A549 (cell line): Measurements from ENCODE around the gene SLC38A3. TPM values are rescaled to one million over a fixed set of nuclear protein-coding genes. Genes with fewer than 3 reads are reported as not detected.

ENCODE experiments used
- ATAC-seq, 2 experiments: fragments of 200-7000 bp in 1 of 2; fragments of >200 bp in 1 of 2; cut with Nextera tagmentation in 1 of 2; cut with Tn5 transposase in 1 of 2; 3 replicates each; pipeline versions ENCODE4 v1.8.0 to v1.9.1; 2018 to 2020; ENCODE audit warnings: mild to moderate bottlenecking in 1 of 2, moderate library complexity in 1 of 2
- CTCF ChIA-PET: fragments of 300-600 bp; sonication (Branson Sonifier 250); formaldehyde crosslinking; extraction: SDS; loops from one replicate; lab custom pipeline; 2021; ENCODE audit warnings: antibody characterized with exemption, inconsistent platforms; lab: Yijun Ruan, JAX
- POLR2A ChIA-PET: fragments of 350-600 bp; formaldehyde crosslinking; extraction: SDS; loops from one replicate; lab custom pipeline; 2021; ENCODE audit warnings: antibody characterized with exemption, inconsistent platforms; lab: Yijun Ruan, JAX
- DNase-seq, 2 experiments: peaks; one replicate each; pipeline versions ENCODE4 v3.0.0 to v3.0.0-alpha.2; 2011 to 2016; ENCODE audit warnings: low read depth in 1 of 2, low spot score in 1 of 2
- FAIRE-seq: peaks from 2 replicates; lab custom pipeline; 2011; peaks lifted over from hg19 to GRCh38; lab: Jason Lieb, UNC
- H3K27ac ChIP-seq, 2 experiments: fragments of >200 bp; sonication (Bioruptor Twin); formaldehyde crosslinking; 3 replicates each; pipeline ENCODE4 v1.5.1; 2016 to 2017
- H3K4me1 ChIP-seq: fragments of >200 bp; sonication (Bioruptor Twin); formaldehyde crosslinking; 3 replicates; pipeline ENCODE4 v1.6.1; 2016
- H3K4me2 ChIP-seq: fragments of >200 bp; sonication (Bioruptor Twin); formaldehyde crosslinking; 3 replicates; pipeline ENCODE4 v1.6.1; 2016
- H3K4me3 ChIP-seq: fragments of >200 bp; sonication (Bioruptor Twin); formaldehyde crosslinking; 3 replicates; pipeline ENCODE4 v1.5.1; 2016
- H3K9me3 ChIP-seq: fragments of >200 bp; sonication (Bioruptor Twin); formaldehyde crosslinking; 3 replicates; pipeline ENCODE4 v1.6.1; 2016
- BHLHE40 ChIP-seq: IDR thresholded peaks from 2 replicates; pipeline ENCODE4 v1.6.1; 2012; ENCODE audit warnings: low read depth, low read length, inconsistent platforms
- CEBPB ChIP-seq, 2 experiments: fragments of >200 bp in 1 of 2; sonication (Bioruptor Twin) in 1 of 2; formaldehyde crosslinking in 1 of 2; IDR thresholded peaks; 2 replicates each; pipeline ENCODE4 v1.6.1; 2012 to 2016
- CHD2 ChIP-seq: fragments of 150-350 bp; IDR thresholded peaks from 2 replicates; pipeline ENCODE4 v1.6.1; 2014; ENCODE audit warnings: low read length; ENCODE audit not compliant: partially characterized antibody
- CTCF ChIP-seq: fragments of >200 bp; sonication (Bioruptor Twin); formaldehyde crosslinking; IDR thresholded peaks from 3 replicates; pipeline ENCODE4 v1.5.1; 2016
- E2F6 ChIP-seq: IDR thresholded peaks from 2 replicates; pipeline ENCODE4 v1.6.1; 2012; ENCODE audit warnings: low read depth, borderline replicate concordance
- EHF ChIP-seq: fragments of 250-450 bp; sonication (Bioruptor Pico); IDR thresholded peaks from 2 replicates; pipeline ENCODE4 v1.5.0; 2020; ENCODE audit warnings: mild to moderate bottlenecking
- EHMT2 ChIP-seq: fragments of 200-600 bp; sonication (generic); IDR thresholded peaks from 2 replicates; pipeline ENCODE4 v1.6.1; 2016; ENCODE audit warnings: antibody characterized with exemption, low read depth, mild to moderate bottlenecking, moderate library complexity
- ELK1 ChIP-seq: fragments of 150-350 bp; IDR thresholded peaks from 2 replicates; pipeline ENCODE4 v1.6.1; 2014; ENCODE audit warnings: low read depth, mild to moderate bottlenecking, low read length
- EP300 ChIP-seq, 2 experiments: fragments of >200 bp; sonication (Bioruptor Twin); formaldehyde crosslinking; IDR thresholded peaks; 2 replicates in 1 of 2; 3 replicates in 1 of 2; pipeline ENCODE4 v1.6.1; 2016 to 2017
- ESRRA ChIP-seq: fragments of 150-350 bp; IDR thresholded peaks from 2 replicates; pipeline ENCODE4 v1.6.1; 2014; ENCODE audit warnings: mild to moderate bottlenecking, low read length, borderline replicate concordance
- FOSB ChIP-seq: fragments of 250-450 bp; sonication (Bioruptor Pico); IDR thresholded peaks from 2 replicates; pipeline ENCODE4 v1.5.0; 2020; ENCODE audit warnings: mild to moderate bottlenecking, moderate library complexity
- FOSL2 ChIP-seq, 2 experiments: fragments of 450-650 bp in 1 of 2; fragments of >200 bp in 1 of 2; sonication (Bioruptor Twin) in 1 of 2; formaldehyde crosslinking; IDR thresholded peaks; 2 replicates each; pipeline versions ENCODE4 v1.5.0 to v1.6.1; 2016 to 2020; ENCODE audit warnings: mild to moderate bottlenecking in 1 of 2, moderate library complexity in 1 of 2
- HDAC2 ChIP-seq: fragments of 200-600 bp; sonication (generic); IDR thresholded peaks from 2 replicates; pipeline ENCODE4 v1.6.1; 2016
- HES2 ChIP-seq: fragments of >200 bp; sonication (Bioruptor Twin); formaldehyde crosslinking; IDR thresholded peaks from 2 replicates; pipeline ENCODE4 v1.6.1; 2016
- HEYL ChIP-seq: fragments of 250-450 bp; sonication (Bioruptor Pico); IDR thresholded peaks from 2 replicates; pipeline ENCODE4 v1.8.0; 2021; ENCODE audit warnings: mild to moderate bottlenecking, moderate library complexity
- HOXA7 ChIP-seq: fragments of 250-450 bp; sonication (Bioruptor Pico); IDR thresholded peaks from 2 replicates; pipeline ENCODE4 v1.5.0; 2020; ENCODE audit warnings: mild to moderate bottlenecking, moderate library complexity
- HOXB5 ChIP-seq: fragments of 250-450 bp; sonication (Bioruptor Pico); IDR thresholded peaks from 2 replicates; pipeline ENCODE4 v1.5.0; 2020; ENCODE audit warnings: mild to moderate bottlenecking, moderate library complexity
- JUN ChIP-seq, 2 experiments: fragments of >200 bp; sonication (Bioruptor Twin); formaldehyde crosslinking; IDR thresholded peaks; 2 replicates in 1 of 2; 3 replicates in 1 of 2; pipeline ENCODE4 v1.6.1; 2016 to 2017
- JUNB ChIP-seq: fragments of >200 bp; sonication (Bioruptor Twin); formaldehyde crosslinking; IDR thresholded peaks from 2 replicates; pipeline ENCODE4 v1.6.1; 2016
- KDM5A ChIP-seq: fragments of 200-600 bp; sonication (generic); IDR thresholded peaks from 2 replicates; pipeline ENCODE4 v1.6.1; 2016; ENCODE audit warnings: antibody characterized with exemption, mild to moderate bottlenecking
- MAX ChIP-seq: IDR thresholded peaks from 2 replicates; pipeline ENCODE4 v1.6.1; 2012
- MAZ ChIP-seq: fragments of 150-350 bp; IDR thresholded peaks from 2 replicates; pipeline ENCODE4 v1.6.1; 2014; ENCODE audit warnings: antibody characterized with exemption, low read depth, low read length, borderline replicate concordance
- MYC ChIP-seq: IDR thresholded peaks from 2 replicates; pipeline ENCODE4 v1.6.1; 2012; ENCODE audit warnings: mild to moderate bottlenecking, inconsistent platforms, low read length, improper control_type of control experiment, borderline replicate concordance
- NFE2L2 ChIP-seq: fragments of 150-350 bp; conservative IDR thresholded peaks from 2 replicates; pipeline ENCODE4 v1.6.1; 2014; ENCODE audit warnings: low read length
- NR3C1 ChIP-seq: fragments of >200 bp; sonication (Bioruptor Twin); formaldehyde crosslinking; IDR thresholded peaks from 3 replicates; pipeline ENCODE4 v1.6.1; 2017
- PHF8 ChIP-seq: fragments of 200-600 bp; sonication (generic); IDR thresholded peaks from 2 replicates; pipeline ENCODE4 v1.6.1; 2016; ENCODE audit warnings: low read depth, mild to moderate bottlenecking, antibody characterized with exemption, moderate library complexity, borderline replicate concordance
- POLR2A ChIP-seq: IDR thresholded peaks from 2 replicates; pipeline ENCODE4 v1.6.1; 2012; ENCODE audit warnings: mild to moderate bottlenecking, low read length
- POLR2AphosphoS2 ChIP-seq: conservative IDR thresholded peaks from 2 replicates; pipeline ENCODE4 v1.6.1; 2012; ENCODE audit warnings: low read length, improper control_type of control experiment, inconsistent platforms
- RARB ChIP-seq: fragments of 250-450 bp; sonication (Bioruptor Pico); IDR thresholded peaks from 2 replicates; pipeline ENCODE4 v1.8.0; 2021; ENCODE audit warnings: mild to moderate bottlenecking, moderate library complexity
- RCOR1 ChIP-seq: fragments of 150-350 bp; IDR thresholded peaks from 2 replicates; pipeline ENCODE4 v1.6.1; 2014; ENCODE audit warnings: antibody characterized with exemption, low read length, low read depth
- RFX5 ChIP-seq: fragments of 450-650 bp; IDR thresholded peaks from 2 replicates; pipeline ENCODE4 v1.7.1; 2014; ENCODE audit warnings: antibody characterized with exemption, mild to moderate bottlenecking, moderate library complexity
- RNF2 ChIP-seq: fragments of 200-600 bp; sonication (generic); IDR thresholded peaks from 2 replicates; pipeline ENCODE4 v1.6.1; 2016; ENCODE audit warnings: low read depth, mild to moderate bottlenecking, antibody characterized with exemption, moderate library complexity, borderline replicate concordance
- SREBF2 ChIP-seq: fragments of 450-650 bp; IDR thresholded peaks from 2 replicates; pipeline ENCODE4 v1.6.1; 2014; ENCODE audit warnings: mild to moderate bottlenecking, moderate library complexity
- TP53 ChIP-seq: fragments of 250-450 bp; sonication (Bioruptor Pico); IDR thresholded peaks from 2 replicates; pipeline ENCODE4 v1.5.0; 2021; ENCODE audit warnings: mild to moderate bottlenecking, moderate library complexity
- ZNF302 ChIP-seq: fragments of 250-450 bp; sonication (Bioruptor Pico); IDR thresholded peaks from 2 replicates; pipeline ENCODE4 v1.9.0; 2021; ENCODE audit warnings: inconsistent platforms, mild to moderate bottlenecking, moderate library complexity
- WGBS: methylation state at CpG from one replicate; pipeline ENCODE4 v1.1.6; 2017; ENCODE audit errors: missing lambda C conversion rate; 5-methylcytosine and 5-hydroxymethylcytosine counted together
- polyA plus RNA-seq, 4 experiments: library from polyadenylated mRNA; depleted of rRNA in 3 of 4; stranded (reverse); fragments of >200 nt; fragmentation: RNase III in 1 of 4; extraction: RNeasy Plus Mini Kit Qiagen cat#74134 plus additional on column Dnase treatment in 1 of 4; gene quantifications; 2 replicates in 3 of 4; 3 replicates in 1 of 4; pipeline ENCODE4 v1.2.3, GENCODE V29; 2011 to 2017

The SLC38A3 gene
- polyA plus RNA-seq, 2 of the 4 experiments (the other 2 are of a cell fraction): 0.05 TPM; not detected in 1

GRCh38 chr3:50231581-50231980 lies 26.5 kb downstream of the SLC38A3 start:
- no peak overlapping the region for H3K4me3 ChIP-seq
- WGBS: 58% methylated on average over 5 of the region's 5 CpGs
- POLR2A ChIA-PET: no interaction called here

GRCh38 chr3:50232303-50232702 lies 27.2 kb downstream of the SLC38A3 start:
- POLR2A ChIA-PET: no interaction called here

More at GRCh38 chr3:50231581-50231980, 26.5 kb downstream of the SLC38A3 start:
- H3K4me1 ChIP-seq: peaks cover 10% of the 10 kb centered on the region; the same call in 2 of the 3 replicates
- H3K4me2 ChIP-seq: no peak overlapping the region
- H3K27ac ChIP-seq: no peak overlapping the region
- H3K9me3 ChIP-seq: no peaks in the 10 kb centered on the region
- DNase-seq (no peak), FAIRE-seq (no peak), ATAC-seq (no peak)
- TF ChIP-seq ESRRA (no peak), FOSB (CRISPR knock-in tag) (no peak), EP300 (IDR thresholded peaks at IDR 0.05) (no peak), KDM5A (no peak), RARB (CRISPR knock-in tag) (no peak), EHMT2 (no peak), E2F6 (no peak), HDAC2 (no peak), EHF (CRISPR knock-in tag) (no peak), CEBPB (IDR thresholded peaks at IDR 0.05) (no peak), PHF8 (no peak), NR3C1 (no peak), POLR2AphosphoS2 (no peak), POLR2A (no peak), ELK1 (no peak), HES2 (no peak), MYC (no peak)
- CTCF ChIA-PET: interaction anchor here (1.3 to 25.9 kb wide), 3 partner anchors 20 to 41 kb away, joined by 3 to 550 read pairs (median 219); partner anchors contain the start of gene GNAT1

GRCh38 chr3:50233176-50233575 lies 28.1 kb downstream of the SLC38A3 start:
- Histone ChIP-seq H3K4me1 (peaks cover 24% of the 10 kb centered on the region), H3K27ac (no peak overlapping the region), H3K4me2 (no peak overlapping the region), H3K9me3 (no peaks in the 10 kb centered on the region), H3K4me3 (no peak overlapping the region)
- FAIRE-seq: no peak
- ChIA-PET CTCF (interaction anchor here (0.8 to 16.1 kb wide), 4 partner anchors 18 to 111 kb away, joined by 3 to 219 read pairs (median 3); no protein-coding TSS in a partner anchor), POLR2A (interaction anchor here (0.7 kb wide), 1 partner anchor 719 kb away, joined by 3 read pairs; no protein-coding TSS in a partner anchor)
- 100% methylated on average over 1 of the region's 4 CpGs for WGBS
- ATAC-seq: no peak
- no peak for DNase-seq
- TF ChIP-seq JUNB (no peak), MAZ (no peak), MAX (no peak), ESRRA (no peak), TP53 (CRISPR knock-in tag) (no peak), ZNF302 (CRISPR knock-in tag) (no peak), FOSL2 (IDR thresholded peaks at IDR 0.05) (no peak), FOSL2 (CRISPR knock-in tag; IDR thresholded peaks at IDR 0.05) (no peak), RFX5 (no peak), EP300 (IDR thresholded peaks at IDR 0.05) (no peak), HOXA7 (CRISPR knock-in tag) (no peak), CTCF (no peak), NFE2L2 (no peak), HEYL (CRISPR knock-in tag) (no peak), EHMT2 (no peak)

More at GRCh38 chr3:50232303-50232702, 27.2 kb downstream of the SLC38A3 start:
- Histone ChIP-seq H3K4me2 (no peak overlapping the region), H3K27ac (no peak overlapping the region), H3K4me1 (peaks cover 17% of the 10 kb centered on the region), H3K4me3 (no peak overlapping the region), H3K9me3 (no peaks in the 10 kb centered on the region)
- FAIRE-seq (no peak), ATAC-seq (no peak), DNase-seq (no peak)
- no peak for TF ChIP-seq SREBF2
- no peak for TF ChIP-seq TP53 (CRISPR knock-in tag)
- no peak for TF ChIP-seq MYC
- no peak for TF ChIP-seq NFE2L2
- TF ChIP-seq HOXB5 (CRISPR knock-in tag): no peak
- TF ChIP-seq MAX: no peak
- no peak for TF ChIP-seq RCOR1
- no peak for TF ChIP-seq JUN (IDR thresholded peaks at IDR 0.05)
- TF ChIP-seq BHLHE40: no peak
- TF ChIP-seq RNF2: no peak
- no peak for TF ChIP-seq CHD2
- CTCF ChIA-PET: interaction anchor here (1.3 to 16.1 kb wide), 3 partner anchors 19 to 92 kb away, joined by 3 to 219 read pairs (median 3); no protein-coding TSS in a partner anchor
- WGBS: 93% methylated on average over 3 of the region's 3 CpGs
